Adrenal gland (tissue), 12 donors: ENCODE measurements around the gene MYOT. TPM values are rescaled to one million over a fixed set of nuclear protein-coding genes. Genes with fewer than 3 reads are reported as not detected.

Experiments
- DNase-seq, 7 donors: peaks; one replicate each; pipeline ENCODE4 v3.0.0-alpha.2; 2019 to 2020
- H3K27ac ChIP-seq, 5 donors: fragments of 200-600 bp; sonication (generic) in 4 of 5; 1 replicate in 3 of 5; 2 replicates in 2 of 5; pipeline versions ENCODE4 v1.5.1 to v1.8.0; 2016 to 2020; ENCODE audit warnings: mild to moderate bottlenecking in 1 of 5
- H3K27me3 ChIP-seq: fragments of 200-600 bp; 2 replicates; pipeline ENCODE4 v1.8.0; 2021
- H3K36me3 ChIP-seq, 2 donors: fragments of 200-600 bp; replicated peaks in 1 of 2; 1 replicate in 1 of 2; 2 replicates in 1 of 2; pipeline versions ENCODE4 v1.5.1 to v1.8.0; 2018 to 2022
- H3K4me1 ChIP-seq, 2 donors: fragments of 200-600 bp; replicated peaks in 1 of 2; 1 replicate in 1 of 2; 2 replicates in 1 of 2; pipeline versions ENCODE4 v1.5.1 to v1.8.0; 2018 to 2021
- H3K4me3 ChIP-seq, 4 donors: fragments of 200-600 bp; sonication (generic) in 3 of 4; one replicate each; pipeline ENCODE4 v1.5.1; 2016 to 2018
- H3K9me3 ChIP-seq, 3 donors: fragments of 200-600 bp; sonication (generic) in 1 of 3; replicated peaks in 1 of 3; 1 replicate in 2 of 3; 2 replicates in 1 of 3; pipeline versions ENCODE4 v1.5.1 to v1.8.0; 2016 to 2021
- CTCF ChIP-seq, 6 experiments: fragments of 450-650 bp in 4 of 6; fragments of 200-600 bp in 2 of 6; sonication (generic) in 1 of 6; IDR thresholded peaks; 1 replicate in 5 of 6; 2 replicates in 1 of 6; pipeline versions ENCODE4 v1.5.1 to v1.8.0; 2016 to 2021; ENCODE audit warnings: antibody characterized with exemption in 6 of 6, mild to moderate bottlenecking in 2 of 6, moderate library complexity in 1 of 6
- POLR2A ChIP-seq, 2 donors: fragments of 450-650 bp; IDR thresholded peaks; one replicate each; pipeline ENCODE4 v1.6.1; 2017; ENCODE audit warnings: antibody characterized with exemption in 2 of 2, mild to moderate bottlenecking in 2 of 2, moderate library complexity in 1 of 2
- WGBS, 4 donors: extraction: QIAGEN DNeasy Blood & Tissue Kit in 2 of 4; methylation state at CpG; one replicate each; pipeline versions ENCODE4 v1.1.5 to v1.1.7; 2013 to 2017; 5-methylcytosine and 5-hydroxymethylcytosine counted together
- intact Hi-C, 2 donors: fragments of 100-400 bp; cut with DNase I; formaldehyde crosslinking; loops; one replicate each; pipeline versions ENCODE4 v1.14.1 to v1.15.0; 2022 to 2023
- polyA plus RNA-seq, 3 donors: library from polyadenylated mRNA; stranded (reverse); fragments of 200-250 nt in 2 of 3; fragments of 350-450 nt in 1 of 3; fragmentation: Illumina TruSeq in 1 of 3; extraction: RNeasy Lipid Tissue Mini Kit (QIAGEN cat#74804) in 1 of 3; gene quantifications; one replicate each; pipeline ENCODE4 v1.2.3, GENCODE V29; 2013 to 2014
- total RNA-seq, 9 donors: library from RNA; depleted of rRNA in 4 of 9; stranded (reverse); fragments of >200 nt in 4 of 9; fragments of 120-200 nt in 1 of 9; fragmentation: NEBNext Ultra II Directional in 1 of 9; extraction: Animal tissue kit (Norgen Biotek cat#: 25700) in 1 of 9; gene quantifications; one replicate each; pipeline versions ENCODE4 v1.1.0 to v1.2.4, GENCODE V29; 2013 to 2023
- donor health status: healthy with polysubstance abuse.
- donor health status: Bipolar disorder and iron deficiency.
- donor health status: DM: yes; HTN: yes; CAD: no.
- donor health status: DM: no; HTN: no; CAD: no.
- donor health status: DM: no; HTN: no; CAD: no.
- donor health status: DM: yes; HTN: yes; CAD: no.

MYOT gene
- total and polyA plus RNA-seq, 12 donors, result 0.39 to 7.8 (median 0.95) TPM; not detected in 1

- DNase-seq, result peak; percentile 64 to 87 (median 80)
- TF ChIP-seq POLR2A (IDR thresholded peaks at IDR 0.05) (no peak), CTCF (IDR thresholded peaks at IDR 0.05) (no peak)
- H3K27me3 ChIP-seq, result no peaks in the 10 kb centered on the region
- H3K4me1 ChIP-seq, result peaks cover 25 to 60% of the 10 kb centered on the region in 2 donors
- intact Hi-C loops, result no loop called here
- no peaks in the 10 kb centered on the region for H3K36me3 ChIP-seq
- no peak overlapping the region for H3K4me3 ChIP-seq
- H3K27ac ChIP-seq, result peak overlapping the region; percentile 14 to 72 (median 39)
- WGBS, 4 donors, result 20 to 48% (median 32%) methylated on average over 1 of the region's 1 CpG
- no peaks in the 10 kb centered on the region for H3K9me3 ChIP-seq
Measured at GRCh38 chr5:137833463-137833862, 34.2 kb upstream of the MYOT start.

GRCh38 chr5:137834498-137835049, 33.1 kb upstream of the MYOT start:
- WGBS, 4 donors, result 75 to 82% (median 76%) methylated on average over 4 of the region's 4 CpGs

GRCh38 chr5:137836298-137836697, 31.4 kb upstream of the MYOT start:
- Histone ChIP-seq H3K4me3 (no peak overlapping the region), H3K36me3 (no peaks in the 10 kb centered on the region), H3K27ac (peak overlapping the region in 4 of 5 donors; percentile 60 to 81 (median 66)), H3K9me3 (no peaks in the 10 kb centered on the region), H3K27me3 (no peaks in the 10 kb centered on the region), H3K4me1 (peaks cover 15 to 46% of the 10 kb centered on the region in 2 donors)
- intact Hi-C loops, result no loop called here
- 81 to 90% (median 89%) methylated on average over 1 of the region's 1 CpG for WGBS, 4 donors
- TF ChIP-seq POLR2A (IDR thresholded peaks at IDR 0.05) (no peak), CTCF (IDR thresholded peaks at IDR 0.05) (no peak)
- DNase-seq, result no peak

More at GRCh38 chr5:137834498-137835049, 33.1 kb upstream of the MYOT start:
- no peak for DNase-seq
- TF ChIP-seq POLR2A (IDR thresholded peaks at IDR 0.05) (no peak), CTCF (IDR thresholded peaks at IDR 0.05) (no peak)
- H3K27me3 ChIP-seq, result no peaks in the 10 kb centered on the region
- no peaks in the 10 kb centered on the region for H3K9me3 ChIP-seq
- H3K4me3 ChIP-seq, result no peak overlapping the region
- peak overlapping the region in 2 of 5 donors; percentile 14 to 49 for H3K27ac ChIP-seq
- intact Hi-C loops, result no loop called here
- H3K4me1 ChIP-seq, result peaks cover 25 to 60% of the 10 kb centered on the region in 2 donors
- no peaks in the 10 kb centered on the region for H3K36me3 ChIP-seq

GRCh38 chr5:137836997-137837396, 30.7 kb upstream of the MYOT start:
- intact Hi-C loops, result no loop called here
- TF ChIP-seq CTCF (IDR thresholded peaks at IDR 0.05) (no peak), POLR2A (IDR thresholded peaks at IDR 0.05) (peak in 1 of 2 donors; percentile 57)
- DNase-seq, result peak in 6 of 7 donors; percentile 33 to 63 (median 54)
- Histone ChIP-seq H3K4me3 (no peak overlapping the region), H3K27ac (peak overlapping the region; percentile 50 to 81 (median 63)), H3K27me3 (no peaks in the 10 kb centered on the region), H3K4me1 (peaks cover 15 to 39% of the 10 kb centered on the region in 2 donors), H3K36me3 (no peaks in the 10 kb centered on the region), H3K9me3 (no peaks in the 10 kb centered on the region)
